ENCODE measurements around the gene DOK7. TPM values are rescaled to one million over a fixed set of nuclear protein-coding genes. Genes with fewer than 3 reads are reported as not detected.

The DOK7 gene, protein sequence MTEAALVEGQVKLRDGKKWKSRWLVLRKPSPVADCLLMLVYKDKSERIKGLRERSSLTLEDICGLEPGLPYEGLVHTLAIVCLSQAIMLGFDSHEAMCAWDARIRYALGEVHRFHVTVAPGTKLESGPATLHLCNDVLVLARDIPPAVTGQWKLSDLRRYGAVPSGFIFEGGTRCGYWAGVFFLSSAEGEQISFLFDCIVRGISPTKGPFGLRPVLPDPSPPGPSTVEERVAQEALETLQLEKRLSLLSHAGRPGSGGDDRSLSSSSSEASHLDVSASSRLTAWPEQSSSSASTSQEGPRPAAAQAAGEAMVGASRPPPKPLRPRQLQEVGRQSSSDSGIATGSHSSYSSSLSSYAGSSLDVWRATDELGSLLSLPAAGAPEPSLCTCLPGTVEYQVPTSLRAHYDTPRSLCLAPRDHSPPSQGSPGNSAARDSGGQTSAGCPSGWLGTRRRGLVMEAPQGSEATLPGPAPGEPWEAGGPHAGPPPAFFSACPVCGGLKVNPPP
- total RNA-seq, result not detected in 2 replicates

DNA sequence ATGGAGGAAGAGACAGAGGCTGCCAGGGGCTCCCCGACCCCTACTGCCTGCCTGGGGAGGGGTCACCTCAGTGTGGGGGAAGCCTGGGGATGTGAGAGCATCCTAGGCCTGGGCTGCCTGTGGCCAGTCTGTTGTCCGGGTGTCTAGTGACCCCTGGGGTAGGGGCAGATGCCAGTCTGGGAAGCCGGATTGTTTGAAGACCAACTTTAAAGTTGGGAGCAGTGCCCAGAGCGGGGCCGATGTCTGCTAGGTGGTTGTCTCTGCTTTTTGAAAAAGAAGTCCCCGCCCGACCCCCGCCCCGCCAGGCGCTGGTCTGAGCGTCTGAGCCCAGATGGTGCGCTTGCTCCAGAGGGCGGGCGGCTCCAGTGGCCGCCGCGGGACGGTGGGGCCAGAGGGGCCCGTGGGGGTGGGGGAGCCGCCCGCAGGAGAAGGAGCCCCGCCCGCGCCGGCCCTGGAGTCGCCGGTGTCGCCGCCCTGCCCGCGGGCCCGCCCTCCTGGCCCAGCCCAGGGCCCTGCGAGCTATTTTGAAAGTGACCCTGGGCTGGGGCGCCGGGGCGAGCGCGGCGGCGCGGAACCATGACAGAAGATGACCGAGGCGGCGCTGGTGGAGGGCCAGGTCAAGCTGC lies at the start of gene DOK7:
Gene DOK7 (plus strand): TSS at position 517 of the 626 bp plus-strand sequence. CDS start 70 bp downstream, at position 587.

DNA sequence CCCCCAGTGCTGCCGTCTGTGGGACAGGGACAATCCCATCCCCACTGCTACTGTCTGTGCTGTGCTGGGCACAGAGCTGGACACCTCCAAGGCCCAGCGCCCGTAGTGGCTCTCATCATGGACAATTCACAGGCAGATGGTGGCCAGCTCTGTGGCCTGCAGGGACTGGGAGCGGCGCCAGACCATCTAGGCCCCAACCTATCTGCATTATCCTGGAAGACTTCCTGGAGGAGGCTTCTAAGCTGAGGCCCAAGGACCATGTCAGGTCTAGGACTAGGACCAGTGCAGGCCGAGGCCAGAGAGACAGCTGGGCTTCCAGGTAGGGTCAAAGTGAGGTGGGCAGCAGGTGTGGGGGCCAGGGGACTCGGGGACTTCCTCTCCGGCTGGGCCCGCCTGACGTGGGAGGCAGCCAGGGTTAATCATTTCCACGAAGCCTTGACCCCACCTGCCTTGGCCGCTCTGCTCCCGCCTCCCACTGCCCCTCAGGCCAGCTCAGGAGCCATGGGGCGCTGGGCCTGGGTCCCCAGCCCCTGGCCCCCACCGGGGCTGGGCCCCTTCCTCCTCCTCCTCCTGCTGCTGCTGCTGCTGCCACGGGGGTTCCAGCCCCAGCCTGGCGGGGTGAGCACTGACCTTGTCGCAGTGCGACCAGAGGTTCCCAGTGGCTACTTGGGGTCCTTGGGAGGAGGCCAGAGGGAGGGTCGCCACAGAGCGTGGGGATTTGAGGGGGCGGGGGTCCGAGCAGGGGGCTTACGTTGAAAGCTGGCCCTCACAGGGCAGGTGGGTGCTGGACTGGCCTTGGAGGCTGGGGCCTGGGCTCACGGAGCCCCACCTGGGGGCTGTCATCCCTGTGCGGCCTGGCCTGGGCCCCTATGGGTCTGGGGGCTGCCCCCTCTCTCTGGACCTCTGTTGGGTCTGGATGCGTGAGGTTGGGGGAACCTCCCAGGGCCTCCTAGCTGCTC lies 21.3 kb upstream of the DOK7 start, which contains the start of gene HGFAC:
Gene HGFAC (plus strand): TSS at position 468 of the 959 bp plus-strand sequence. CDS start 34 bp downstream, at position 502.

DNA sequence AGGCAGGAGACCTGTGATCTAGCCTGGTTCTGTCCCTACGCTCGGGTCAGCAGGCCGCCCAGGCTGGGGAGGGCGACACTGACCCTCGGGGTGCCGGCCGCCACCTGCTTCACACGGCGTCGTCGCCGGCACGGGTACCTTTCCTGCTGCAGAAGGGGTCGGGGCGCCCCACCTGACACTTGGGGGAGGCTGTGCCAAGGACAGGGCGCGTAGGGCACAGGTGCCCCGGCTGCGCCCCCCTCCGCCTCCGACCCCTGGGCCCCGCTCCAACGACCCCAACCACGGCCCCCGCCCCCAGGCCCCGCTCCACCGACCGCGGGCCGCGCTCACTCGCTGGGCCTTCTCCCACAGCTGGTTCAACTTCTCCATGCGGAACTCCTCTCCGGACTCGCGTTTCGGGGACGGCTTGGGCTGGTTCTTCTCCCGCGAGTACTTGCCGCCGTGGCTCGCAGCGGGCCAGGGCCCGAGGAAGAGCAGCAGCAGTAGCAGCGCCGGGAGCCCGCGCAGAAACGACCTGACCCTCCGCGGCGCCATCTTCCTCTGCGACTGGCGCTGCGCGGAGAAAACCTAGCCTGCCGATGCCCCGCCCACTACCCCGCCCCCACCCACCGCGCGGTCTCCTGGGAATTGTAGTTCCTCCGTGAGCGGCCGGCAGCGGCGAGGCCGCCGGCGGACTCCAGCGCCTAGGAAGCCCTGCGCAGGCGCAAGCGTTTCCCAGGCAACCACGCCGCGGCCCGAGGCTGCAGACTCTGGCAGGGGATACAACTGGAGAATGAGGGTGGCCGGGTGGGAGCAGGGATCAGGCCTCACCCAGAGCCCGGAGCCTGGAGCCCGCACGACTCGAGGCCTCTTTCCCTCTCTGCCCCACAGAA lies 69.0 kb downstream of the DOK7 start, which contains the start of gene LRPAP1:
Gene LRPAP1 (minus strand): TSS at position 544 of the 872 bp plus-strand sequence. CDS start 10 bp downstream, at position 534.

Other genes starting within 250 kb of the DOK7 start
- 0.29 TPM in 1 of 2 replicates, not detected in the other for gene MSANTD1, start 214.1 kb upstream of the DOK7 start, total RNA-seq
- gene RGS12, start 170.3 kb upstream of the DOK7 start, total RNA-seq, result 8.5 and 12.0 TPM in 2 replicates
- 0.06 TPM in 1 of 2 replicates, not detected in the other for gene HGFAC, start 21.3 kb upstream of the DOK7 start, total RNA-seq
- gene LRPAP1, start 69.1 kb downstream of the DOK7 start, total RNA-seq, result 175 and 226 TPM in 2 replicates

Measured in cardiac ventricle fibroblast (primary cell).